K562 (cell line): ENCODE data around the gene SOX14. TPM values are rescaled to one million over a fixed set of nuclear protein-coding genes. Genes with fewer than 3 reads are reported as not detected.

Experiments
- ATAC-seq: fragments of 200-7000 bp; cut with Tn5 transposase; 3 replicates; pipeline ENCODE4 v1.9.1; 2020; ENCODE audit warnings: moderate library complexity
- BruUV-seq: library from RNA; stranded (reverse); fragments of 400-500 nt; replicated peaks from 2 replicates; lab custom pipeline; 2021; lab: Mats Ljungman, UMichigan
- CTCF ChIA-PET: fragments of 300-600 bp; formaldehyde crosslinking; extraction: SDS; loops from one replicate; lab custom pipeline; 2021; ENCODE audit warnings: low intra/inter-chr PET ratio; lab: Yijun Ruan, JAX
- POLR2A ChIA-PET: fragments of 300-600, 350-650 bp; sonication (Branson Sonifier 250); formaldehyde crosslinking; extraction: SDS; loops from one replicate; lab custom pipeline; 2021; ENCODE audit warnings: antibody characterized with exemption, inconsistent platforms; lab: Yijun Ruan, JAX
- DNase-seq, 4 experiments: peaks; one replicate each; pipeline versions ENCODE4 v3.0.0 to v3.0.0-alpha.2; 2011 to 2018; ENCODE audit warnings: low spot score in 3 of 4, mixed read lengths in 3 of 4; ENCODE audit errors: extremely low read depth in 1 of 4
- FAIRE-seq: peaks from 2 replicates; lab custom pipeline; 2011; peaks lifted over from hg19 to GRCh38; lab: Jason Lieb, UNC
- H2AFZ ChIP-seq: 2 replicates; pipeline ENCODE4 v1.6.0; 2011; ENCODE audit warnings: low read depth, low read length, control low read depth, inconsistent platforms
- H3K27ac ChIP-seq: fragments of 200-600 bp; 3 replicates; pipeline ENCODE4 v1.8.0; 2011; ENCODE audit warnings: low read depth, mild to moderate bottlenecking, control low read depth, inconsistent platforms, low read length, moderate library complexity, mixed read lengths; ENCODE audit errors: extremely low read depth
- H3K27me3 ChIP-seq, 2 experiments: fragments of 300-600 bp in 1 of 2; 2 replicates in 1 of 2; 3 replicates in 1 of 2; pipeline versions ENCODE4 v1.6.0 to v1.8.0; 2011; ENCODE audit warnings: inconsistent platforms in 2 of 2, low read length in 2 of 2, mild to moderate bottlenecking in 1 of 2, mixed read lengths in 1 of 2, moderate library complexity in 1 of 2; ENCODE audit not compliant: control insufficient read depth in 2 of 2, insufficient read depth in 2 of 2
- H3K36me3 ChIP-seq: fragments of 300-600 bp; 3 replicates; pipeline ENCODE4 v1.8.0; 2011; ENCODE audit warnings: mild to moderate bottlenecking, low read length, inconsistent platforms; ENCODE audit not compliant: control insufficient read depth, insufficient read depth
- H3K4me1 ChIP-seq, 2 experiments: fragments of 200-600 bp in 1 of 2; replicated peaks in 1 of 2; 2 replicates in 1 of 2; 3 replicates in 1 of 2; pipeline versions ENCODE4 v1.5.1 to v1.8.0; 2011; ENCODE audit warnings: inconsistent platforms in 2 of 2, low read length in 2 of 2, mild to moderate bottlenecking in 1 of 2, mixed read lengths in 1 of 2, moderate library complexity in 1 of 2; ENCODE audit not compliant: control insufficient read depth in 2 of 2, insufficient read depth in 2 of 2
- H3K4me2 ChIP-seq: 2 replicates; pipeline ENCODE4 v1.6.1; 2011; ENCODE audit warnings: low read length, control low read depth, inconsistent platforms, mixed read lengths; ENCODE audit not compliant: insufficient read depth
- H3K4me3 ChIP-seq: fragments of 200-600 bp; sonication (generic), shearing (Covaris generic); 2 replicates; pipeline ENCODE4 v1.5.1; 2016; ENCODE audit warnings: control low read depth, inconsistent platforms
- H3K79me2 ChIP-seq: fragments of 200-600 bp; 3 replicates; pipeline ENCODE4 v1.8.0; 2011; ENCODE audit warnings: low read length, inconsistent platforms; ENCODE audit not compliant: control insufficient read depth, insufficient read depth
- H3K9ac ChIP-seq, 2 experiments: 2 replicates each; pipeline versions ENCODE4 v1.6.0 to v1.6.1; 2011; ENCODE audit warnings: low read depth in 2 of 2, low read length in 2 of 2, control low read depth in 1 of 2, inconsistent platforms in 1 of 2, mild to moderate bottlenecking in 1 of 2, mixed read lengths in 1 of 2; ENCODE audit not compliant: insufficient read depth in 1 of 2
- H3K9me1 ChIP-seq: one replicate; pipeline ENCODE4 v1.6.0; 2011; ENCODE audit warnings: inconsistent platforms, mild to moderate bottlenecking, low read length, moderate library complexity; ENCODE audit not compliant: control insufficient read depth, insufficient read depth
- H3K9me3 ChIP-seq: replicated peaks from 2 replicates; pipeline ENCODE4 v1.5.1; 2011; ENCODE audit warnings: low read depth, low read length, inconsistent platforms; ENCODE audit not compliant: control insufficient read depth, insufficient read depth
- H4K20me1 ChIP-seq: replicated peaks from 2 replicates; pipeline ENCODE4 v1.6.1; 2011; ENCODE audit warnings: low read length, inconsistent platforms, mixed read lengths; ENCODE audit not compliant: control insufficient read depth, insufficient read depth
- KHSRP ChIP-seq: fragments of 450-650 bp; IDR thresholded peaks from 2 replicates; pipeline ENCODE4 v1.6.1; 2017
- MAFK ChIP-seq: IDR thresholded peaks from 2 replicates; pipeline ENCODE4 v1.6.1; 2011; ENCODE audit warnings: low read length, improper control_type of control experiment
- RBBP5 ChIP-seq: fragments of 200-600 bp; sonication (generic); IDR thresholded peaks from 2 replicates; pipeline ENCODE4 v1.6.1; 2012; ENCODE audit warnings: borderline replicate concordance, mild to moderate bottlenecking, low read length, control low read depth, inconsistent platforms; ENCODE audit not compliant: insufficient read depth, poor library complexity, severe bottlenecking
- ZNF239 ChIP-seq: fragments of 250-450 bp; sonication (Bioruptor Pico); IDR thresholded peaks from 2 replicates; pipeline ENCODE4 v1.4.0; 2020; ENCODE audit warnings: mild to moderate bottlenecking
- ZNF24 ChIP-seq: fragments of 450-650 bp; IDR thresholded peaks from 2 replicates; pipeline ENCODE4 v1.6.1; 2016
- WGBS: fragments of 100-300 bp; shearing (Covaris generic); methylation state at CpG from one replicate; pipeline ENCODE4 v1.1.6; 2016; ENCODE audit warnings: low coverage, mixed read lengths; ENCODE audit not compliant: insufficient coverage; ENCODE audit errors: missing lambda C conversion rate; 5-methylcytosine and 5-hydroxymethylcytosine counted together
- in situ Hi-C: fragments of 300-500 bp; cut with MboI; formaldehyde crosslinking; loops from 4 replicates; pipeline ENCODE4 v1.15.0; 2018; ENCODE audit warnings: inconsistent platforms, mixed read lengths
- intact Hi-C: fragments of 100-400 bp; cut with micrococcal nuclease; formaldehyde crosslinking; loops from 2 replicates; pipeline ENCODE4 v1.14.2; 2022
- polyA plus RNA-seq, 8 experiments: library from polyadenylated mRNA; depleted of rRNA in 4 of 8; stranded (reverse) in 5 of 8; unstranded in 3 of 8; fragments of >200 nt; fragmentation: Nextera tagmentation in 2 of 8; fragmentation: Illumina TruSeq in 1 of 8; extraction: Ambion mirVana in 2 of 8; extraction: Trizol in 1 of 8; gene quantifications; 2 replicates each; pipeline versions ENCODE4 v1.2.1 to v1.2.3, GENCODE V29; 2011 to 2014; ENCODE audit warnings: inconsistent platforms in 1 of 8, missing spikeins in 1 of 8
- total RNA-seq, 7 experiments: library from RNA; depleted of rRNA in 6 of 7; stranded (reverse); fragments of >200 nt in 6 of 7; fragmentation: Illumina TruSeq in 2 of 7; extraction: Trizol in 2 of 7; gene quantifications; 2 replicates each; pipeline versions ENCODE4 v1.2.1 to v1.2.3, GENCODE V29; 2011 to 2021; ENCODE audit warnings: low replicate concordance in 1 of 7

The SOX14 gene
- total and polyA plus RNA-seq, 9 of the 15 experiments (the other 6 are each of a cell fraction or from before 2014, with no cell fraction given): not detected

DNA sequence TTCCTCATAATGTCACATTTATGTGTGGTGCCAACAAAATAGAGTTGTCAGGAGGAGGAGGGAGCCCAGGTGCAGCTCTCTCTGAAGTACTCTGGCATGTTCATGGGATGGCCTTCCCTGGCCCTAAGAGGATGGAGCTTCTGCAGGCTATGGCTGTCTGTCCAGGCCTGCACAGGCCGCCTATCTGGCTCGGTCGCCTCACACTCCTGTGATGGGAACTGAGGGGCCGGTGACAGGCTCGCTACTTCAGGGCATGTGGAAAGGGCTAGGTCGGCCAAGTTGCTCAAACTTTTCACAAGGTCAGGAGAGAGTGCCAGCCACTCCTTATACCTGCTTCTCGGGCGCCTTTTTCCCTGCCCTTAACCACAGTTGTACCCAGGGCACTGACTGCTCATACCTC lies 51.1 kb downstream of the SOX14 start:
- Histone ChIP-seq H3K9ac (no peak overlapping the region), H3K27me3 (no peaks in the 10 kb centered on the region), H4K20me1 (no peaks in the 10 kb centered on the region), H2AFZ (no peak overlapping the region), H3K4me3 (no peak overlapping the region), H3K4me1 (no peaks in the 10 kb centered on the region), H3K4me2 (no peak overlapping the region), H3K9me1 (no peaks in the 10 kb centered on the region), H3K9me3 (no peaks in the 10 kb centered on the region), H3K27ac (no peak overlapping the region), H3K36me3 (no peaks in the 10 kb centered on the region), H3K79me2 (no peaks in the 10 kb centered on the region)
- FAIRE-seq: no peak
- ChIA-PET CTCF (no interaction called here), POLR2A (no interaction called here)
- in situ Hi-C loops (no loop called here), intact Hi-C loops (no loop called here)
- DNase-seq: no peak
- TF ChIP-seq MAFK (no peak), RBBP5 (no peak), ZNF239 (CRISPR knock-in tag) (no peak), KHSRP (no peak), ZNF24 (no peak)
- no TSS peak for BruUV-seq
- 0% methylated on average over 6 of the region's 8 CpGs for WGBS
- ATAC-seq: no peak

Other genes with a start within 250 kb of the SOX14 start
- gene CLDN18, start 245.8 kb downstream of the SOX14 start, total RNA-seq (2014; rRNA removed): 0.04 TPM in 1 of 2 replicates, not detected in the other
- not detected in 2 replicates for gene CLDN18, start 245.8 kb downstream of the SOX14 start, total RNA-seq (2014; rRNA removed; fragmentation: Illumina TruSeq; extraction: Trizol)
- not detected in 2 replicates for gene CLDN18, start 245.8 kb downstream of the SOX14 start, total RNA-seq (2015; rRNA removed; fragmentation: Illumina TruSeq; extraction: Trizol)
- 0.11 TPM in 2 replicates for gene CLDN18, start 245.8 kb downstream of the SOX14 start, total RNA-seq (2021)
- gene CLDN18, start 245.8 kb downstream of the SOX14 start, polyA plus RNA-seq (2011; rRNA removed): not detected in 2 replicates
- gene CLDN18, start 245.8 kb downstream of the SOX14 start, polyA plus RNA-seq (2014; fragmentation: Illumina TruSeq; extraction: Trizol): not detected in 2 replicates
- gene CLDN18, start 245.8 kb downstream of the SOX14 start, polyA plus RNA-seq (2014; fragmentation: Nextera tagmentation; extraction: Ambion mirVana): not detected
- not detected in 2 replicates for gene CLDN18, start 245.8 kb downstream of the SOX14 start, polyA plus RNA-seq (2014; rRNA removed)